CD14-positive monocyte (primary cell): ENCODE results near the gene SLCO1B3. TPM values are rescaled to one million over a fixed set of nuclear protein-coding genes. Genes with fewer than 3 reads are reported as not detected.

Source experiments
- DNase-seq, 3 donors: peaks; one replicate each; pipeline ENCODE4 v3.0.0-alpha.2; 2011 to 2022
- H2AFZ ChIP-seq: 2 replicates; pipeline ENCODE4 v1.6.0; 2012; ENCODE audit warnings: mild to moderate bottlenecking, low read depth, low read length, inconsistent platforms; ENCODE audit not compliant: insufficient read depth, poor library complexity, severe bottlenecking
- H3K27ac ChIP-seq, 2 donors: 1 replicate in 1 of 2; 2 replicates in 1 of 2; pipeline ENCODE4 v1.5.1; 2012 to 2013; ENCODE audit warnings: low read length in 2 of 2, control low read depth in 1 of 2, inconsistent platforms in 1 of 2, low read depth in 1 of 2, mild to moderate bottlenecking in 1 of 2
- H3K27me3 ChIP-seq, 2 donors: one replicate each; pipeline versions ENCODE4 v1.6.0 to v1.6.1; 2011 to 2013; ENCODE audit warnings: low read length in 2 of 2; ENCODE audit not compliant: control insufficient read depth in 2 of 2, insufficient read depth in 2 of 2
- H3K36me3 ChIP-seq, 2 donors: replicated peaks in 1 of 2; 1 replicate in 1 of 2; 2 replicates in 1 of 2; pipeline versions ENCODE4 v1.5.1 to v1.6.1; 2012 to 2013; ENCODE audit warnings: low read length in 2 of 2, control low read depth in 1 of 2, inconsistent platforms in 1 of 2, mild to moderate bottlenecking in 1 of 2; ENCODE audit not compliant: insufficient read depth in 2 of 2, control insufficient read depth in 1 of 2
- H3K4me1 ChIP-seq, 2 donors: 1 replicate in 1 of 2; 2 replicates in 1 of 2; pipeline versions ENCODE4 v1.5.1 to v1.6.1; 2012 to 2013; ENCODE audit warnings: low read length in 2 of 2, control low read depth in 1 of 2, inconsistent platforms in 1 of 2, mild to moderate bottlenecking in 1 of 2, moderate library complexity in 1 of 2; ENCODE audit not compliant: insufficient read depth in 2 of 2, control insufficient read depth in 1 of 2
- H3K4me2 ChIP-seq: replicated peaks from 2 replicates; pipeline ENCODE3; 2012; ENCODE audit warnings: low read length, moderate library complexity, mild to moderate bottlenecking; ENCODE audit not compliant: poor library complexity, severe bottlenecking; ENCODE audit errors: extremely low read depth
- H3K4me3 ChIP-seq, 3 experiments: fragments of 200-600 bp in 1 of 3; sonication (generic) in 1 of 3; replicated peaks in 1 of 3; 1 replicate in 2 of 3; 2 replicates in 1 of 3; pipeline ENCODE4 v1.5.1; 2011 to 2013; ENCODE audit warnings: low read length in 3 of 3, mild to moderate bottlenecking in 3 of 3, control low read depth in 2 of 3, low read depth in 2 of 3, inconsistent platforms in 1 of 3, moderate library complexity in 1 of 3
- H3K79me2 ChIP-seq: 2 replicates; pipeline ENCODE4 v1.6.0; 2012; ENCODE audit warnings: mild to moderate bottlenecking, control low read depth, inconsistent platforms, low read length, moderate library complexity; ENCODE audit not compliant: insufficient read depth
- H3K9ac ChIP-seq: 2 replicates; pipeline ENCODE4 v1.6.0; 2017; ENCODE audit warnings: low read length, mild to moderate bottlenecking; ENCODE audit not compliant: insufficient read depth, poor library complexity, severe bottlenecking
- H3K9me3 ChIP-seq, 2 donors: replicated peaks in 1 of 2; 1 replicate in 1 of 2; 2 replicates in 1 of 2; pipeline versions ENCODE4 v1.5.1 to v1.6.1; 2012 to 2013; ENCODE audit warnings: low read length in 2 of 2, control low read depth in 1 of 2; ENCODE audit not compliant: control insufficient read depth in 1 of 2, insufficient read depth in 1 of 2
- H4K20me1 ChIP-seq: 2 replicates; pipeline ENCODE4 v1.6.0; 2012; ENCODE audit warnings: mild to moderate bottlenecking, low read length, control low read depth, moderate library complexity; ENCODE audit not compliant: insufficient read depth
- H3K27ac Mint-ChIP-seq, 7 donors: one replicate each; pipeline ENCODE4 v1.8.0; 2020; ENCODE audit warnings: mild to moderate bottlenecking in 7 of 7, mixed read lengths in 7 of 7, moderate library complexity in 6 of 7, inconsistent platforms in 2 of 7
- H3K27me3 Mint-ChIP-seq, 3 donors: one replicate each; pipeline ENCODE4 v1.8.0; 2021 to 2022; ENCODE audit warnings: low read depth in 3 of 3, mild to moderate bottlenecking in 3 of 3, mixed read lengths in 3 of 3, moderate library complexity in 3 of 3, inconsistent platforms in 1 of 3
- H3K36me3 Mint-ChIP-seq, 2 donors: one replicate each; pipeline ENCODE4 v1.8.0; 2020; ENCODE audit warnings: mixed read lengths in 2 of 2, inconsistent platforms in 1 of 2, mild to moderate bottlenecking in 1 of 2
- H3K4me1 Mint-ChIP-seq: one replicate; pipeline ENCODE4 v1.8.0; 2020; ENCODE audit warnings: mild to moderate bottlenecking, mixed read lengths
- H3K4me3 Mint-ChIP-seq, 2 donors: one replicate each; pipeline ENCODE4 v1.8.0; 2020; ENCODE audit warnings: mild to moderate bottlenecking in 2 of 2, mixed read lengths in 2 of 2, moderate library complexity in 1 of 2
- H3K9me3 Mint-ChIP-seq, 7 donors: one replicate each; pipeline ENCODE4 v1.8.0; 2020 to 2022; ENCODE audit warnings: mixed read lengths in 7 of 7, mild to moderate bottlenecking in 6 of 7, moderate library complexity in 6 of 7, inconsistent platforms in 2 of 7
- CTCF ChIP-seq: fragments of 200-600 bp; IDR thresholded peaks from one replicate; pipeline ENCODE4 v1.8.0; 2022; ENCODE audit warnings: antibody characterized with exemption, mild to moderate bottlenecking
- WGBS: methylation state at CpG from one replicate; pipeline ENCODE4 v1.1.5; 2013; ENCODE audit warnings: missing lambda C conversion rate; ENCODE audit not compliant: insufficient coverage; 5-methylcytosine and 5-hydroxymethylcytosine counted together
- intact Hi-C, 2 donors: fragments of 100-400 bp; cut with micrococcal nuclease; formaldehyde crosslinking; loops; one replicate each; pipeline versions ENCODE4 v1.15.0 to v1.15.1; 2023
- polyA plus RNA-seq, 3 donors: library from polyadenylated mRNA; depleted of rRNA in 1 of 3; unstranded in 2 of 3; stranded (reverse) in 1 of 3; fragments of 300-500 nt in 2 of 3; fragments of >200 nt in 1 of 3; fragmentation: Illumina TruSeq in 2 of 3; gene quantifications; 1 replicate in 2 of 3; 2 replicates in 1 of 3; pipeline ENCODE4 v1.2.3, GENCODE V29; 2012 to 2021

The SLCO1B3 gene
- polyA plus RNA-seq, 3 donors, result not detected

GRCh38 chr12:20868277-20868676, 57.8 kb downstream of the SLCO1B3 start:
- intact Hi-C loops, result no loop called here
- no peaks in the 10 kb centered on the region for H3K4me1 Mint-ChIP-seq
- H2AFZ ChIP-seq, result no peak overlapping the region
- no peaks in the 10 kb centered on the region for H3K27me3 ChIP-seq
- H4K20me1 ChIP-seq, result no peaks in the 10 kb centered on the region
- peaks cover 11% of the 10 kb centered on the region in 2 donors for H3K9me3 ChIP-seq
- 100% methylated on average over 1 of the region's 2 CpGs for WGBS
- no peak overlapping the region for H3K27ac ChIP-seq
- peaks cover 2 to 14% (median 6%) of the 10 kb centered on the region in 7 donors for H3K9me3 Mint-ChIP-seq
- H3K4me3 Mint-ChIP-seq, result no peak overlapping the region
- no peaks in the 10 kb centered on the region for H3K79me2 ChIP-seq
- H3K27me3 Mint-ChIP-seq, result no peaks in the 10 kb centered on the region
- no peak overlapping the region for H3K4me2 ChIP-seq
- no peaks in the 10 kb centered on the region for H3K36me3 Mint-ChIP-seq
- TF ChIP-seq CTCF, result no peak
- no peak for DNase-seq
- no peak overlapping the region for H3K4me3 ChIP-seq
- no peaks in the 10 kb centered on the region for H3K4me1 ChIP-seq
- H3K36me3 ChIP-seq, result no peaks in the 10 kb centered on the region
- no peak overlapping the region for H3K9ac ChIP-seq
- H3K27ac Mint-ChIP-seq, result no peak overlapping the region

- no peak overlapping the region for H3K27ac ChIP-seq
- no peaks in the 10 kb centered on the region for H4K20me1 ChIP-seq
- intact Hi-C loops, result no loop called here
- Mint-ChIP-seq H3K27me3 (no peaks in the 10 kb centered on the region), H3K27ac (no peak overlapping the region), H3K4me1 (no peaks in the 10 kb centered on the region), H3K4me3 (no peak overlapping the region), H3K9me3 (peaks cover 1 to 16% (median 6%) of the 10 kb centered on the region in 7 donors), H3K36me3 (no peaks in the 10 kb centered on the region)
- DNase-seq, result no peak
- no peak for TF ChIP-seq CTCF
- no peaks in the 10 kb centered on the region for H3K36me3 ChIP-seq
- H3K4me2 ChIP-seq, result no peak overlapping the region
- no peak overlapping the region for H3K9ac ChIP-seq
- no peaks in the 10 kb centered on the region for H3K27me3 ChIP-seq
- H3K4me3 ChIP-seq, result no peak overlapping the region
- no peaks in the 10 kb centered on the region for H3K4me1 ChIP-seq
- H3K79me2 ChIP-seq, result no peaks in the 10 kb centered on the region
- no peak overlapping the region for H2AFZ ChIP-seq
- no peaks in the 10 kb centered on the region for H3K9me3 ChIP-seq
These were observed 72.8 kb downstream of the SLCO1B3 start for GRCh38 chr12:20883288-20883687.
